Keratinocyte (primary cell): ENCODE measurements around the gene BAZ2B. TPM values are rescaled to one million over a fixed set of nuclear protein-coding genes. Genes with fewer than 3 reads are reported as not detected.

Experiments used
- DNase-seq: peaks from one replicate; pipeline ENCODE4 v3.0.0-alpha.2; 2011; ENCODE audit warnings: low read depth, missing footprints, low spot score
- FAIRE-seq: peaks from 2 replicates; lab custom pipeline; 2011; peaks lifted over from hg19 to GRCh38; lab: Jason Lieb, UNC
- H2AFZ ChIP-seq: 2 replicates; pipeline ENCODE4 v1.6.0; 2012; ENCODE audit warnings: low read length, control low read depth, inconsistent platforms; ENCODE audit not compliant: control insufficient read depth
- H3K27ac ChIP-seq: 2 replicates; pipeline ENCODE4 v1.5.1; 2011; ENCODE audit warnings: low read length; ENCODE audit not compliant: control insufficient read depth, insufficient read depth
- H3K27me3 ChIP-seq: 3 replicates; pipeline ENCODE4 v1.6.0; 2011; ENCODE audit warnings: low read length; ENCODE audit not compliant: control insufficient read depth, insufficient read depth; ENCODE audit errors: extremely low read depth
- H3K36me3 ChIP-seq, 2 experiments: 2 replicates in 1 of 2; 3 replicates in 1 of 2; pipeline ENCODE4 v1.5.1; 2011; ENCODE audit warnings: low read length in 2 of 2, mild to moderate bottlenecking in 1 of 2; ENCODE audit not compliant: control insufficient read depth in 2 of 2, insufficient read depth in 2 of 2; ENCODE audit errors: extremely low read depth in 1 of 2
- H3K4me1 ChIP-seq: 3 replicates; pipeline ENCODE4 v1.5.1; 2011; ENCODE audit warnings: low read length; ENCODE audit not compliant: control insufficient read depth, insufficient read depth; ENCODE audit errors: extremely low read depth
- H3K4me2 ChIP-seq: 3 replicates; pipeline ENCODE4 v1.6.0; 2011; ENCODE audit warnings: low read depth, low read length; ENCODE audit not compliant: control insufficient read depth, insufficient read depth; ENCODE audit errors: extremely low read depth
- H3K4me3 ChIP-seq, 3 experiments: fragments of 200-600 bp in 1 of 3; sonication (generic) in 1 of 3; 2 replicates in 2 of 3; 3 replicates in 1 of 3; pipeline ENCODE4 v1.5.1; 2011 to 2016; ENCODE audit warnings: low read length in 3 of 3, mild to moderate bottlenecking in 3 of 3, control low read depth in 2 of 3, inconsistent platforms in 1 of 3, low read depth in 1 of 3, mixed read lengths in 1 of 3, mixed run types in 1 of 3, moderate library complexity in 1 of 3; ENCODE audit not compliant: control insufficient read depth in 2 of 3, insufficient read depth in 2 of 3; ENCODE audit errors: extremely low read depth in 1 of 3
- H3K79me2 ChIP-seq: 2 replicates; pipeline ENCODE4 v1.6.0; 2012; ENCODE audit warnings: low read length; ENCODE audit not compliant: control insufficient read depth, insufficient read depth
- H3K9ac ChIP-seq: 3 replicates; pipeline ENCODE4 v1.6.0; 2011; ENCODE audit warnings: low read length; ENCODE audit not compliant: control insufficient read depth, insufficient read depth; ENCODE audit errors: extremely low read depth
- H3K9me1 ChIP-seq: 3 replicates; pipeline ENCODE4 v1.6.0; 2011; ENCODE audit warnings: low read length; ENCODE audit not compliant: control insufficient read depth, insufficient read depth; ENCODE audit errors: extremely low read depth
- H3K9me3 ChIP-seq: 2 replicates; pipeline ENCODE4 v1.5.1; 2012; ENCODE audit warnings: low read depth, low read length; ENCODE audit not compliant: control insufficient read depth
- H4K20me1 ChIP-seq: 3 replicates; pipeline ENCODE4 v1.6.0; 2011; ENCODE audit warnings: low read length; ENCODE audit not compliant: control insufficient read depth, insufficient read depth; ENCODE audit errors: extremely low read depth
- EZH2 ChIP-seq: IDR thresholded peaks from one replicate; pipeline ENCODE4 v1.6.1; 2012; ENCODE audit warnings: inconsistent platforms, mild to moderate bottlenecking, low read length, moderate library complexity
- dilution Hi-C: fragments of 300-500 bp; cut with MboI; formaldehyde crosslinking; loops from one replicate; pipeline ENCODE4 v1.7.0; 2020; ENCODE audit warnings: low sequenced_read_pairs; ENCODE audit not compliant: extremely low pct_ligation_motif_present
- polyA plus RNA-seq, 5 experiments: library from polyadenylated mRNA; depleted of rRNA in 3 of 5; stranded (reverse) in 3 of 5; stranded (forward) in 1 of 5; unstranded in 1 of 5; fragments of >200 nt; gene quantifications; 1 replicate in 1 of 5; 2 replicates in 3 of 5; 3 replicates in 1 of 5; pipeline versions ENCODE4 v1.2.1 to v1.2.3, GENCODE V29; 2011 to 2012; ENCODE audit warnings: missing spikeins in 2 of 5, low read depth in 1 of 5, low replicate concordance in 1 of 5
- TF ChIP-seq, protein P1 (sequence below), 3 experiments: IDR thresholded peaks in 1 of 3; conservative IDR thresholded peaks in 1 of 3; optimal IDR thresholded peaks in 1 of 3; 2 replicates in 2 of 3; 3 replicates in 1 of 3; pipeline versions ENCODE3 to v1.5.1; 2011; ENCODE audit warnings: low read length in 3 of 3, mild to moderate bottlenecking in 3 of 3, moderate library complexity in 2 of 3, control low read depth in 1 of 3, inconsistent platforms in 1 of 3; ENCODE audit not compliant: insufficient read depth in 2 of 3; ENCODE audit errors: extremely low read depth in 1 of 3

The BAZ2B gene
- polyA plus RNA-seq, 1 donor (not counting 4 experiments of a cell fraction or from before 2014, with no cell fraction given) = 27.0 TPM

DNA sequence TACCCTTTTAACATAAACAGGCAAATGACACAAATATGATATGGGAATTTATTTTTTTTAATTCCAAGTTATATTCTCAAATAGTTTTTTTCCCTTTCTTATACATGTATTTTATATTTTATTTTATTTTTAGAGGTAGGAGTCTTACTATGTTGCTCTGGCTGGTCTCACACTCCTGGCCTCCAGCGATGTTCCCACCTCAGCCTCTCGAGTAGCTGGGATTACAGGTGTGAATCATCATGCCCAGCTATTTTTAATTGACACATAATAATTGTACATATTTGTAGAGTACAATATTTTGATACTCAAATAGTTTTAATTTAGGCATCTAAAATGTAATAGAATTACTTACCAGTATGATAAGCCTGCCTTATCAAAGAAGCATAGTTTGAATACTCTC, 12.2 kb downstream of the BAZ2B start:
- DNase-seq = no peak
- H3K9me3 ChIP-seq = no peaks in the 10 kb centered on the region
- no peak overlapping the region for H3K4me2 ChIP-seq
- H3K4me1 ChIP-seq = peaks cover 17% of the 10 kb centered on the region
- no peak overlapping the region for H3K9ac ChIP-seq
- H2AFZ ChIP-seq = no peak overlapping the region
- no peak overlapping the region for H3K27ac ChIP-seq
- no peak for FAIRE-seq
- H3K36me3 ChIP-seq = no peaks in the 10 kb centered on the region
- no peaks in the 10 kb centered on the region for H3K27me3 ChIP-seq
- no peak overlapping the region for H3K4me3 ChIP-seq
- no peaks in the 10 kb centered on the region for H4K20me1 ChIP-seq
- no peaks in the 10 kb centered on the region for H3K9me1 ChIP-seq
- H3K79me2 ChIP-seq = peaks cover 30% of the 10 kb centered on the region
- TF ChIP-seq, protein P1, sequence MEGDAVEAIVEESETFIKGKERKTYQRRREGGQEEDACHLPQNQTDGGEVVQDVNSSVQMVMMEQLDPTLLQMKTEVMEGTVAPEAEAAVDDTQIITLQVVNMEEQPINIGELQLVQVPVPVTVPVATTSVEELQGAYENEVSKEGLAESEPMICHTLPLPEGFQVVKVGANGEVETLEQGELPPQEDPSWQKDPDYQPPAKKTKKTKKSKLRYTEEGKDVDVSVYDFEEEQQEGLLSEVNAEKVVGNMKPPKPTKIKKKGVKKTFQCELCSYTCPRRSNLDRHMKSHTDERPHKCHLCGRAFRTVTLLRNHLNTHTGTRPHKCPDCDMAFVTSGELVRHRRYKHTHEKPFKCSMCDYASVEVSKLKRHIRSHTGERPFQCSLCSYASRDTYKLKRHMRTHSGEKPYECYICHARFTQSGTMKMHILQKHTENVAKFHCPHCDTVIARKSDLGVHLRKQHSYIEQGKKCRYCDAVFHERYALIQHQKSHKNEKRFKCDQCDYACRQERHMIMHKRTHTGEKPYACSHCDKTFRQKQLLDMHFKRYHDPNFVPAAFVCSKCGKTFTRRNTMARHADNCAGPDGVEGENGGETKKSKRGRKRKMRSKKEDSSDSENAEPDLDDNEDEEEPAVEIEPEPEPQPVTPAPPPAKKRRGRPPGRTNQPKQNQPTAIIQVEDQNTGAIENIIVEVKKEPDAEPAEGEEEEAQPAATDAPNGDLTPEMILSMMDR (optimal IDR thresholded peaks at IDR 0.05 in 1 of 3, IDR thresholded peaks at IDR 0.05 in 1 of 3, conservative IDR thresholded peaks at IDR 0.05 in 1 of 3; ENCODE audit: extremely low read depth in 1 of 3, insufficient read depth in 2 of 3, low read length in 3 of 3) = no peak
- TF ChIP-seq EZH2 = no peak
- dilution Hi-C loops = loop anchor here (25.0 kb wide), 1 partner anchor 108 kb away; the partner anchor contains the start of gene MARCHF7

DNA sequence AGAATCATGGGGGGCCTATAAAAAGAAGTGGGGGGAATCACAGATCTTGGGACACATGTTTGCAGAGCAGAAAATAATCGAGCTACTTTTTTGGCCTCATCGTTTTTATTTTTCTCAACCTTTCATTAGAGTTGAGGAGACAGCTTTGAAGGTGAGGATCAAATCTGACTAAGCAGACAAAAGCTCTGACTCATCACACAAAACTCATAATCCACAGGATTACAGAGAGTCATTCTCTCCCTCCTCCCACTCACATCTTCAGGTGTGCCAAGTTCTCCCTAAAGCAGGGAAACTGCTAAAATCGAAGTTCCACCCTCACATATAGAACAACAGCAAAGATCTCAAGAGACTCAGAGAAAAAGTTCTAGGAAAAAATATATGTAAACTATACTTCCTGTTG, 15.6 kb downstream of the BAZ2B start:
- no peak for DNase-seq
- FAIRE-seq = peak; percentile 96
- Histone ChIP-seq H3K27me3 (no peaks in the 10 kb centered on the region), H3K9me3 (no peaks in the 10 kb centered on the region), H3K4me2 (peak overlapping the region; percentile 72), H2AFZ (peak overlapping the region; percentile 13), H3K36me3 (no peaks in the 10 kb centered on the region), H3K9me1 (no peaks in the 10 kb centered on the region), H3K27ac (peak overlapping the region; percentile 62), H3K79me2 (peaks cover 20% of the 10 kb centered on the region), H3K9ac (peak overlapping the region; percentile 28), H3K4me3 (peak overlapping the region in 1 of 3 experiments; percentile 23), H3K4me1 (peaks cover 18% of the 10 kb centered on the region), H4K20me1 (no peaks in the 10 kb centered on the region)
- dilution Hi-C loops = loop anchor here (25.0 kb wide), 1 partner anchor 112 kb away; the partner anchor contains the start of gene MARCHF7
- TF ChIP-seq, protein P1 (optimal IDR thresholded peaks at IDR 0.05 in 1 of 3, IDR thresholded peaks at IDR 0.05 in 1 of 3, conservative IDR thresholded peaks at IDR 0.05 in 1 of 3; ENCODE audit: extremely low read depth in 1 of 3, insufficient read depth in 2 of 3, low read length in 3 of 3) = no peak
- TF ChIP-seq EZH2 = no peak
